SK-N-SH treated with all-trans-retinoic acid at 6 μM for 48 hours (cell line): Measurements from ENCODE around the gene CSNK2A1.

ENCODE experiments used
- ATAC-seq: fragments of 200-7000 bp; cut with Tn5 transposase; 3 replicates; pipeline ENCODE4 v1.9.1; 2020; ENCODE audit warnings: mild to moderate bottlenecking, moderate library complexity
- ARNTL ChIP-seq: fragments of 450-650 bp; formaldehyde crosslinking; IDR thresholded peaks from 2 replicates; pipeline ENCODE4 v1.5.0; 2020; ENCODE audit warnings: low read depth, mild to moderate bottlenecking, moderate library complexity, borderline replicate concordance
- BACH2 ChIP-seq: fragments of 250-450 bp; sonication (Bioruptor Pico); IDR thresholded peaks from 2 replicates; pipeline ENCODE4 v1.9.0; 2021; ENCODE audit warnings: mild to moderate bottlenecking, borderline replicate concordance
- CREB5 ChIP-seq: fragments of 250-450 bp; sonication (Bioruptor Pico); IDR thresholded peaks from 2 replicates; pipeline ENCODE4 v1.5.1; 2020; ENCODE audit warnings: low read depth, mild to moderate bottlenecking, moderate library complexity
- CSDC2 ChIP-seq: fragments of 250-450 bp; sonication (Bioruptor Pico); IDR thresholded peaks from 2 replicates; pipeline ENCODE4 v1.5.0; 2020; ENCODE audit warnings: mild to moderate bottlenecking, moderate library complexity
- CSRNP3 ChIP-seq: fragments of 250-450 bp; sonication (Bioruptor Pico); IDR thresholded peaks from 2 replicates; pipeline ENCODE4 v1.5.1; 2021; ENCODE audit warnings: mild to moderate bottlenecking, moderate library complexity
- ESRRG ChIP-seq: fragments of 250-450 bp; sonication (Bioruptor Pico); IDR thresholded peaks from 2 replicates; pipeline ENCODE4 v1.6.1; 2021; ENCODE audit warnings: mild to moderate bottlenecking
- GLIS3 ChIP-seq: fragments of 250-450 bp; sonication (Bioruptor Pico); IDR thresholded peaks from 2 replicates; pipeline ENCODE4 v1.5.0; 2020; ENCODE audit warnings: mild to moderate bottlenecking, moderate library complexity
- ISL1 ChIP-seq: fragments of 250-450 bp; sonication (Bioruptor Pico); IDR thresholded peaks from 2 replicates; pipeline ENCODE4 v2.1.2; 2022; ENCODE audit warnings: mild to moderate bottlenecking, moderate library complexity
- OSR1 ChIP-seq: fragments of 250-450 bp; sonication (Bioruptor Pico); IDR thresholded peaks from 2 replicates; pipeline ENCODE4 v1.8.0; 2022; ENCODE audit warnings: moderate library complexity, mild to moderate bottlenecking, inconsistent platforms
- PATZ1 ChIP-seq: fragments of 250-450 bp; sonication (Bioruptor Pico); IDR thresholded peaks from 2 replicates; pipeline ENCODE4 v1.8.0; 2020; ENCODE audit warnings: mild to moderate bottlenecking, moderate library complexity, borderline replicate concordance
- PPARA ChIP-seq: fragments of 250-450 bp; sonication (Bioruptor Pico); IDR thresholded peaks from 2 replicates; pipeline ENCODE4 v1.5.0; 2020; ENCODE audit warnings: mild to moderate bottlenecking, borderline replicate concordance
- RARB ChIP-seq: fragments of 250-450 bp; sonication (Bioruptor Pico); IDR thresholded peaks from 2 replicates; pipeline ENCODE4 v1.8.0; 2021; ENCODE audit warnings: mild to moderate bottlenecking, moderate library complexity
- SNAI2 ChIP-seq: fragments of 250-450 bp; sonication (Bioruptor Pico); IDR thresholded peaks from 2 replicates; pipeline ENCODE4 v1.5.0; 2020; ENCODE audit warnings: mild to moderate bottlenecking, moderate library complexity
- TOX ChIP-seq: fragments of 250-450 bp; sonication (Bioruptor Pico); IDR thresholded peaks from 2 replicates; pipeline ENCODE4 v1.8.0; 2021; ENCODE audit warnings: mild to moderate bottlenecking, moderate library complexity, borderline replicate concordance
- TSHZ2 ChIP-seq: fragments of 250-450 bp; sonication (Bioruptor Pico); IDR thresholded peaks from 2 replicates; pipeline ENCODE4 v1.5.0; 2020; ENCODE audit warnings: mild to moderate bottlenecking, moderate library complexity
- ZC3H10 ChIP-seq: fragments of 250-450 bp; sonication (Bioruptor Pico); IDR thresholded peaks from 2 replicates; pipeline ENCODE4 v1.5.1; 2021; ENCODE audit warnings: mild to moderate bottlenecking, moderate library complexity
- ZFP3 ChIP-seq: fragments of 250-450 bp; sonication (Bioruptor Pico); IDR thresholded peaks from 2 replicates; pipeline ENCODE4 v1.5.0; 2020; ENCODE audit warnings: mild to moderate bottlenecking, moderate library complexity
- ZFP30 ChIP-seq: fragments of 450-650 bp; formaldehyde crosslinking; IDR thresholded peaks from 2 replicates; pipeline ENCODE4 v1.5.0; 2022; ENCODE audit warnings: mild to moderate bottlenecking, moderate library complexity
- ZNF565 ChIP-seq: fragments of 450-650 bp; formaldehyde crosslinking; conservative IDR thresholded peaks from 2 replicates; pipeline ENCODE4 v1.5.0; 2020; ENCODE audit warnings: low read depth, mild to moderate bottlenecking, moderate library complexity
- ZNF70 ChIP-seq: fragments of 450-650 bp; formaldehyde crosslinking; IDR thresholded peaks from 2 replicates; pipeline ENCODE4 v1.5.0; 2020; ENCODE audit warnings: mild to moderate bottlenecking, moderate library complexity
- ZNF8 ChIP-seq: fragments of 450-650 bp; formaldehyde crosslinking; IDR thresholded peaks from 2 replicates; pipeline ENCODE4 v1.5.0; 2020; ENCODE audit warnings: mild to moderate bottlenecking, moderate library complexity

The CSNK2A1 gene

GRCh38 chr20:517221-517620 is 26.4 kb downstream of the CSNK2A1 start:
- TF ChIP-seq ZNF565 (CRISPR knock-in tag) (no peak), GLIS3 (no peak), CSRNP3 (CRISPR knock-in tag) (no peak), ZFP30 (CRISPR knock-in tag) (no peak)
- TF ChIP-seq, all 23 proteins: peak for 0
- peak; percentile 43; the same call in 2 of the 3 replicates for ATAC-seq

- no peak; the same call in 2 of the 3 replicates for ATAC-seq
- no peak for TF ChIP-seq ARNTL
- no peak for TF ChIP-seq OSR1 (CRISPR knock-in tag)
- TF ChIP-seq ZNF8 (CRISPR knock-in tag), result no peak
- TF ChIP-seq ZNF70, result no peak
- TF ChIP-seq TOX, result no peak
- TF ChIP-seq PPARA (CRISPR knock-in tag), result no peak
- no peak for TF ChIP-seq BACH2 (CRISPR knock-in tag)
- no peak for TF ChIP-seq ISL1 (CRISPR knock-in tag)
- no peak for TF ChIP-seq ZFP30 (CRISPR knock-in tag)
- no peak for TF ChIP-seq ZC3H10 (CRISPR knock-in tag)
- TF ChIP-seq PATZ1 (CRISPR knock-in tag), result no peak
- no peak for TF ChIP-seq CREB5 (CRISPR knock-in tag)
- TF ChIP-seq GLIS3, result no peak
- no peak for TF ChIP-seq TSHZ2 (CRISPR knock-in tag)
These were observed 26.8 kb downstream of the CSNK2A1 start for GRCh38 chr20:516799-517198.

- no peak for TF ChIP-seq PATZ1 (CRISPR knock-in tag)
- TF ChIP-seq RARB, result no peak
- no peak for TF ChIP-seq ISL1 (CRISPR knock-in tag)
- TF ChIP-seq ZFP3 (CRISPR knock-in tag), result no peak
- no peak for TF ChIP-seq ZNF565 (CRISPR knock-in tag)
- no peak for TF ChIP-seq ARNTL
- TF ChIP-seq ZNF70, result no peak
- no peak for TF ChIP-seq ESRRG (CRISPR knock-in tag)
- no peak for TF ChIP-seq BACH2 (CRISPR knock-in tag)
- TF ChIP-seq CSDC2, result no peak
- no peak for TF ChIP-seq PPARA (CRISPR knock-in tag)
- TF ChIP-seq SNAI2 (CRISPR knock-in tag), result no peak
- TF ChIP-seq CSRNP3 (CRISPR knock-in tag), result no peak
- no peak for TF ChIP-seq TSHZ2 (CRISPR knock-in tag)
- no peak for TF ChIP-seq ZC3H10 (CRISPR knock-in tag)
- no peak for TF ChIP-seq GLIS3
- no peak for TF ChIP-seq CREB5 (CRISPR knock-in tag)
- TF ChIP-seq, all 23 proteins: peak for 0
- no peak for ATAC-seq
These were observed 27.9 kb downstream of the CSNK2A1 start for GRCh38 chr20:515696-516095.
